Amniotic epithelial cell (primary cell): ENCODE results near the gene LRP11.
"Not testable (repeated sequence)": the region's sequence is repeated elsewhere in the genome, so short reads cannot be mapped to it uniquely, and the experiment has no call there.

ENCODE experiments used
- DNase-seq: peaks from one replicate; pipeline ENCODE4 v3.0.0-alpha.2; 2010; ENCODE audit warnings: low read depth

LRP11 gene

DNA sequence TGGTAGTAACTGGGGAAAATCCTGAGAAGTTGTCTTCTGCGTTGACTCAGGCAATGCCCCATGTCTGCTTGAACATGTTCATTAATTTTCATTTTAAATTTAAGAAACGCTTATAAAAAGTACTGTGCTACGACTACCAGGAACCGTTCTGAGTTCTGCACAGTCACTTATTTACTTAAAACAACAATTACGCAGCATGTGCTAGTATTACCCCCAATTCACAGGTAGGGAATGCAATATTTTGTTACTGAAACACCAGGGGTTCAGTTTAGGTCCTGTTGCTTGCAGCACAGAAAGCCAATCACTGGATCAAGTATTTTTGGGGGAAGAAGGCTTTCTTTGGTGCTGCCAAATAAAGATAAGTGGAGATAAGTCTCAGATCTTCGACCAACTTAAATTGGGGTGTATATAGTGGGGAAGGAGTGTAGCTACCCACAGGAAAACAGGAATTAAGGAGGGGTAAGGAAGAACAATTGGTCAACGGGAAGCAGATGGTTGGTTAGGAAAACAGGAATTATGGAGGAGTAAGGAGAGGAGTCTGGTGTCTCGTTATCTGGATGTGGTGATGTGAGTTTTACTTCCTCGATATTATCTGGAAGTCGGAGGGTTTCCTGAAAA lies 5.2 kb upstream of the LRP11 start:
- no peak for DNase-seq

GRCh38 chr6:149867876-149868640 lies 3.9 kb upstream of the LRP11 start:
- peak; percentile 49 for DNase-seq

GRCh38 chr6:149864578-149865535 lies 698 bp upstream of the LRP11 start:
- DNase-seq = peak; percentile 69

GRCh38 chr6:149862922-149863697 lies 1.0 kb downstream of the LRP11 start:
- peak; percentile 54 for DNase-seq

DNA sequence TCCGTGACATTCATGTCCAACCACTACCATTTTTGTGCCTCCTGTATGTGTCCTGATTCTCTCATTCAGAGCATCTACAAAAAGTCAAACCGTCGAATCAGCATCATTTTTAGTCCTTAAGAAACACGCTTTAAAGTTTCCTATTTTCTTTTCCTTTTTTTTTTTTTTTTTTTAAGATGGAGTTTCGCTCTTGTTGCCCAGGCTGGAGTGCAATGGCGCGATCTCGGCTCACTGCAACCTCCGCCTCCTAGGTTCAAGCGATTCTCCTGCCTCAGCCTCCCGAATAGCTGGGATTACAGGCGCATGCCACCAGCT lies 1.8 kb downstream of the LRP11 start:
- DNase-seq = not testable (repeated sequence)

GRCh38 chr6:149861603-149862423 lies 2.3 kb downstream of the LRP11 start:
- DNase-seq = no peak

GRCh38 chr6:149860834-149861602 lies 3.1 kb downstream of the LRP11 start:
- DNase-seq = peak; percentile 52

DNA sequence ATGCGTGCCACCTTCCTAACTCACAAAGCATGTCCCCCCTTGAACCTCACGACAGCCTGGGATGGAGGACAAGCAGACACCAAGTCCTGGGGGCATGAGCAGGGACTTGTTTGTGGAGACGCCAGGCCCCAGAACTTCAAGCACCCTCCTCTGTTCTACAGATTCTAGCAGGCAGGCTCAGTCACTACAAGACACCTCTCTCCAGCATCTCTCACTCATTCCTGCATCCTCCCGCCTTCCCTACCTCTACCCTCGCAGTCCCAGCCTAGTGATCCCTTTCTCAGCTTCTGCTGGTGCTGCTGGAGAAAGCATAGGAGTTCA lies 3.7 kb downstream of the LRP11 start:
- no peak for DNase-seq

- DNase-seq = no peak
Observed at GRCh38 chr6:149859938-149860337, 4.2 kb downstream of the LRP11 start.

DNA sequence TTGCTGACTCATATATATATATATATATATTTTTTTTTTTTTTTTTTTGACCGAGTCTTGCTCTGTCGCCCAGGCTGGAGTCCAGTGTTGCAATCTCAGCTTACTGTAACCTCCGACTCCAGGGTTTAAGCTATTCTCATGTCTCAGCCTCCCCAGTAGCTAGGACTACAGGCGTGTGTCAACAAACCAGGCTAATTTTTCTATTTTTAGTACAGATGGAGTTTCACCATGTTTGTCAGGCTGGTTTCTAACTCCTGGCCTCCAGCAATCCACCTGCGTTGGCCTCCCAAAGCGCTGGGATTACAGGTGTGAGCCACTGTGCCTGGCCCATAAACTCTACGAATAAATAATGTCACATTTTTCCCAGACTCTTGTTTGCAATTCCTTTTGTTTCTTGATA lies 4.8 kb downstream of the LRP11 start:
- peak; percentile 74 for DNase-seq

GRCh38 chr6:149857541-149857940 lies 6.6 kb downstream of the LRP11 start:
- DNase-seq = no peak

DNA sequence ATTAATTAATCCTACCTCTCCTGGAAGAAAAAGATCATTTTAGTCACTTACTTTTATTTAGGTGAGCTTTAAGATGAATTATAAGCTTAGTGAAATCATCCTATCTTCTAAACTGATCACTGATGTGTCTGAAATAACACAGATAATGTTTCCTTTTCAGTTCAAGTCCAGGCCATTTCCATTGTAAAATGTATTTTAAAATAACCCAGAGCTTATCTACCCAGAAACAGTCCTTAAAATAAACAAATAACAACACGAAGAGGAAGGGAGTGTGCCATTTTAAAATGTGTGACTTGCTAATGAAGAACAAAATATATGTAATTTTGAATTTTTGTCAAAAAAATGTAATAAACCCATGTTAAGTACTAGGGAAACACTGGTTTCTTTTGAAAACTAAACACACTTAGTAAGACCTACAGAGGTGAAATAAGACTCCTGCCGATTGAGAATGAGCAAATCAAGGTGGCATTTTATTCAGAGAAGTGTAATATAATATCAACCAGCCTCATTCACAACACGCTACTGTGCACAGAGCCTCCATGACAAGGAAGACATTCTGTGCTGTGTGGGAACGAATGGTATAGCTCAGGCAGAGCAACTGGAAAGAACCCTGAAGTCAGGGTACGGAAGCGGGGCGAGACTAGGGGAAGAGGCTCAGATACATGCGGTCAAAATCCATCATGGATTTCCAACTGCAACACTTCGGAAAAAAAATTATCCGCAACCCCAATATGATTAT lies 7.7 kb downstream of the LRP11 start:
- no peak for DNase-seq

DNA sequence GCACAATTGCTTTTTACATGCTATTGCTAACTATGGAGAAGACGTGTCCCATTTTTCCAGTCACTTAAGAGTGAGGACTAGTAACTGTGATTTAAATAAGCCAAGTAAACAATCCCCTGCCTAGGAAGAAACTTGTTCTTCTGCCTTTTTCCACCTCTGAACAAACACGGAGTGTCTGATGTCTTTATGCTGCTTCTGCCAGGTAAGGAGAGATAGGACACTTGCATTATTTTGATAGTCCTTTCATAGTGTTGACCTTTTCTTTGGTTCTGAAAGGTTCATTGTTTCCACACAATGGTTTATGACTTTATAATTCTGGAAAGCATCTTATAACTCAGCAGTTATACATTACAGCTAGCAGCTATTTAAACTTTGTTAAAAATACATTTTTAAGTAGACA lies 8.4 kb downstream of the LRP11 start:
- DNase-seq = no peak

GRCh38 chr6:149855040-149855654 lies 9.0 kb downstream of the LRP11 start:
- DNase-seq = peak; percentile 91

DNA sequence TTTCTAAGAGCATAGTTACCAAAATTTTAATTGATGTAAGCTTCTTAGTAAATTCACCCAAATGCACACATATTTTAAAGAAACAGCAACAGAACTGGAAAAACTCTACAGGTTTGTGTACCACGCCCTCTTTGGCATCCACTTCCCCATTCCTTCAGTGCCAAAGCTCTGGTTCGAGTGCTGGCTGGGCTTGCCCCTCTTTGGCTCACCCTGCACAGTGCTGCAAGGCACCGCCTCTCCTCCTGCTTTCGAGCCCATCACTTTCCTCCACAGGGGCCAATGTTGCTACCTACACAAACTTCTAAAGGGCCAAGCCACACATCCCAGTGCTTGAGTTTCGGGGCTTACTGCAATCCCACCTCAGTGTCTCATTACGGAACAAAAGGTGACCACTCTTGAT lies 9.6 kb downstream of the LRP11 start:
- DNase-seq = no peak

DNA sequence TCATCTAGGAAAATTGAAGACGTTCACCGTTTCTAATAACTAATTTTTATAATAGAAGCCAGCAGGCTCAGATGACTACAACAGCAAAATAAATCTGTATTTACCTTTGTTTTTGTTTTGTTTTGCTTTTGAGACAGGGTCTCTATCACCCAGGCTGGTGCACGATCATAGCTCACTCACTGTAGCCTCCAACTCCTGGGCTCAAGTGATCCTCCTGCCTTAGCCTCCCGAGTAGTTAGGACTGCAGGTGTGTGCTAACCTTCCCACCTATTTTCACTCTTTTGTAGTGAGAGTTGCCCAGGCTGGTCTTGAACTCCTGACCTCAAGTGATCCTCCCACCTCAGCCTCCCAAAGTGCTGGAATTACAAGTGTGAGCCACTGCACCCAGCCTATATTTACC lies 10.1 kb downstream of the LRP11 start:
- DNase-seq = not testable (repeated sequence)

DNA sequence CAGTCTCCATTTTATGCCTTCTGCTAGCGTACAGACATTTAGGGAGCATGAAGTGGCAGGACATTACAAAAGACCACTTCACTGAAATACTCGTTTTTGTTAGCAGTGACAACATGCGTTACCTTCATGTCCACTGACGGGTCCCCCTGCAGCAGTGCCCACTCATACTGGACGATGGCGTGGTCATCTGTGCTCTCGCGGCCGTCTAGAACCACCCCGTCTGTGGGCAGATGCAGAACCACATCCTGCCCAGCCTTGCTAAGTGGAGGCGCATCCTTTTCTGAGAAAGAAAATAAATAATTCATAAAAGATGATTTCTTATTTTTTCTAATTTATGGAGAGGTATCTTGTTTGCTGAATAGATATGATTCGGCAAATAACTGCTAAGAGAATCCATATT lies 11.3 kb downstream of the LRP11 start:
- DNase-seq = no peak

DNA sequence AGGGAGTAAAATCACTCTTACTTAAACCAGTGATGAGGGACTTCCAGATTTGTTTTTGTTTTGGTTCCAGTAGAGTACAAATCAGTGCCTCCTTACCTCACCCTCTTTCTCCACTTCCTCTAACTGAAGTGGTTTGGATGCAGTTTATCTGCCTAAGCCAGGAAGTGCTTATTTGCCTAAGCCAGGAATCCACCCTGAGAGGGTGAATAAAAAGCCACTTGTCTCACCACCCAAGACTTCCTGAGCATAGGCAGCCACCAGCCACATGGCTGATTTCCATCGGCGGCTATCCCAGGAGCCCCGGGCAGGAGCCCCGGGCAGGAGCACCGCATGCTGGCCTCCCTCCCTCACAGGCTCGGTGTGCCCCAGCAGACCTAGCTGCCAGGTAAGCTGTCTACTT lies 12.0 kb downstream of the LRP11 start:
- peak; percentile 72 for DNase-seq

DNA sequence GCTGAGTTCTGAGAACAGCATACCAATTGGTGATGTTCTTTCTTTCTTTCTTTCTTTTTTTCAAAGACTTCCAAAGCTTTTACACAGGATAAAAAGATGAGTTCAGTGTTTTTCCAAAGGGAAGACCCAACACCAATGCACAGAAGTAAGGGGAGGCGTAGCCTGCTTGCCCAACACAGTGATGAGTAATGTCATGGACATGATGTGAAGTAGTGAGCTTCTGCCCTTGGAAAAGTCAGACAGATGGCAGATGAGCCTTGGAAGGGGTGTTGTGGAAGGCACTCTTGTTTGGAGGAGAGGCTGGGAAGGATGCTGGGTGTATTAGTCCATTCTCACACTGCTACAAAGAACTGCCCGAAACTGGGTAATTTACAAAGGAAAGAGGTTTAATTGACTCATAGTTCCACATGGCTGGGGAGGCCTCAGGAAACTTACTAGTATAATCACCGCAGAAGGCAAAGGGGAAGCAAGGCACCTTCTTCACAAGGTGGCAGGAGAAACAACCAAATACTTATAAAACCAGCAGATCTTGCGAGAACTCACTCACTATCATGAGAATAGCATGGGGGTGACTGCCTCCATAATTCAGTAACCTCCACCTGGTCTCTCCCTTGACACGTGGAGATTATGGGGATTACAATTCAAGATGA lies 12.6 kb downstream of the LRP11 start:
- DNase-seq = peak; percentile 86
